H1 (cell line): Measurements from ENCODE around the gene WASF3. TPM values are rescaled to one million over a fixed set of nuclear protein-coding genes. Genes with fewer than 3 reads are reported as not detected.

Experiments
- CTCF ChIA-PET: fragments of 300-600 bp; sonication (Branson Sonifier 250); formaldehyde crosslinking; loops from one replicate; lab custom pipeline; 2021; ENCODE audit not compliant: partially characterized antibody; lab: Charles Lee
- POLR2A ChIA-PET: fragments of 300-600 bp; sonication (Branson Sonifier 250); formaldehyde crosslinking; loops from one replicate; lab custom pipeline; 2021; ENCODE audit warnings: inconsistent platforms; ENCODE audit not compliant: partially characterized antibody; lab: Charles Lee
- DNase-seq, 2 experiments: peaks; one replicate each; pipeline versions ENCODE4 v3.0.0 to v3.0.0-alpha.2; 2010 to 2022; ENCODE audit warnings: low spot score in 2 of 2, low read depth in 1 of 2, mixed read lengths in 1 of 2
- FAIRE-seq: peaks from 2 replicates; lab custom pipeline; 2011; peaks lifted over from hg19 to GRCh38; lab: Jason Lieb, UNC
- H2AFZ ChIP-seq: 2 replicates; pipeline ENCODE4 v1.8.1; 2012; ENCODE audit warnings: low read length, inconsistent platforms
- H2AK5ac ChIP-seq: 2 replicates; pipeline ENCODE4 v1.6.1; 2013; ENCODE audit warnings: low read depth, low read length
- H2BK120ac ChIP-seq: replicated peaks from 2 replicates; pipeline ENCODE3; 2013; ENCODE audit warnings: low read depth, low read length, inconsistent platforms
- H2BK12ac ChIP-seq: 2 replicates; pipeline ENCODE4 v1.6.1; 2013; ENCODE audit warnings: low read depth, low read length
- H2BK15ac ChIP-seq: 2 replicates; pipeline ENCODE4 v1.6.1; 2013; ENCODE audit warnings: low read length
- H2BK20ac ChIP-seq: 2 replicates; pipeline ENCODE4 v1.6.1; 2013; ENCODE audit warnings: low read length
- H2BK5ac ChIP-seq: 2 replicates; pipeline ENCODE4 v1.6.1; 2013; ENCODE audit warnings: low read depth, low read length
- H3K14ac ChIP-seq: 2 replicates; pipeline ENCODE4 v1.6.1; 2013; ENCODE audit warnings: inconsistent platforms; ENCODE audit not compliant: insufficient read length
- H3K18ac ChIP-seq: 2 replicates; pipeline ENCODE4 v1.6.1; 2013; ENCODE audit warnings: low read length; ENCODE audit errors: extremely low read depth
- H3K23ac ChIP-seq: 2 replicates; pipeline ENCODE4 v1.6.1; 2013; ENCODE audit warnings: inconsistent platforms; ENCODE audit not compliant: insufficient read length
- H3K23me2 ChIP-seq: 2 replicates; pipeline ENCODE4 v1.6.1; 2013; ENCODE audit warnings: low read depth, low read length
- H3K27ac ChIP-seq: 2 replicates; pipeline ENCODE4 v1.6.1; 2011; ENCODE audit warnings: low read depth, low read length, inconsistent platforms
- H3K27me3 ChIP-seq, 4 experiments: replicated peaks in 1 of 4; 1 replicate in 1 of 4; 2 replicates in 3 of 4; pipeline versions ENCODE4 v1.6.1 to v1.8.1; 2011 to 2013; ENCODE audit warnings: low read length in 3 of 4, mild to moderate bottlenecking in 3 of 4, inconsistent platforms in 2 of 4, mixed read lengths in 2 of 4, moderate library complexity in 1 of 4; ENCODE audit not compliant: control insufficient read depth in 3 of 4, insufficient read depth in 3 of 4; ENCODE audit errors: extremely low read depth in 1 of 4
- H3K36me3 ChIP-seq, 4 experiments: 2 replicates each; pipeline versions ENCODE4 v1.6.1 to v1.8.1; 2011 to 2013; ENCODE audit warnings: mild to moderate bottlenecking in 4 of 4, low read length in 3 of 4, moderate library complexity in 2 of 4, control low read depth in 1 of 4, inconsistent platforms in 1 of 4; ENCODE audit not compliant: insufficient read depth in 4 of 4, control insufficient read depth in 2 of 4
- H3K4ac ChIP-seq: replicated peaks from 2 replicates; pipeline ENCODE3; 2013; ENCODE audit warnings: low read length, low read depth, mixed read lengths, inconsistent platforms; ENCODE audit not compliant: insufficient read length
- H3K4me1 ChIP-seq, 4 experiments: replicated peaks in 1 of 4; 1 replicate in 1 of 4; 2 replicates in 3 of 4; pipeline versions ENCODE4 v1.6.1 to v1.8.1; 2011 to 2013; ENCODE audit warnings: low read length in 3 of 4, inconsistent platforms in 2 of 4, mixed read lengths in 1 of 4; ENCODE audit not compliant: insufficient read depth in 4 of 4, control insufficient read depth in 3 of 4
- H3K4me2 ChIP-seq, 2 experiments: 2 replicates each; pipeline versions ENCODE4 v1.6.1 to v1.8.1; 2011 to 2013; ENCODE audit warnings: low read depth in 2 of 2, low read length in 2 of 2, control low read depth in 1 of 2, inconsistent platforms in 1 of 2, mild to moderate bottlenecking in 1 of 2; ENCODE audit not compliant: insufficient read depth in 1 of 2
- H3K4me3 ChIP-seq, 4 experiments: fragments of 200-600, 300-600 bp in 1 of 4; sonication (generic), shearing (Covaris generic), sonication (Bioruptor Twin) in 1 of 4; 2 replicates each; pipeline versions ENCODE4 v1.5.1 to v1.8.1; 2011 to 2016; ENCODE audit warnings: low read length in 4 of 4, low read depth in 3 of 4, control low read depth in 2 of 4, inconsistent platforms in 2 of 4, mild to moderate bottlenecking in 2 of 4, mixed read lengths in 1 of 4, moderate library complexity in 1 of 4; ENCODE audit not compliant: insufficient read depth in 2 of 4; ENCODE audit errors: extremely low read depth in 1 of 4
- H3K56ac ChIP-seq: replicated peaks from 2 replicates; pipeline ENCODE3; 2013; ENCODE audit warnings: low read depth, mild to moderate bottlenecking, mixed read lengths, low read length, inconsistent platforms; ENCODE audit not compliant: insufficient read length
- H3K79me1 ChIP-seq: 2 replicates; pipeline ENCODE4 v1.6.1; 2013; ENCODE audit warnings: low read depth, low read length, control low read depth
- H3K79me2 ChIP-seq, 2 experiments: 2 replicates each; pipeline versions ENCODE4 v1.6.1 to v1.8.1; 2012 to 2013; ENCODE audit warnings: low read length in 2 of 2, mild to moderate bottlenecking in 2 of 2, inconsistent platforms in 1 of 2; ENCODE audit not compliant: insufficient read depth in 2 of 2, control insufficient read depth in 1 of 2
- H3K9ac ChIP-seq, 4 experiments: replicated peaks in 1 of 4; 1 replicate in 1 of 4; 2 replicates in 3 of 4; pipeline versions ENCODE4 v1.6.1 to v1.8.1; 2011 to 2013; ENCODE audit warnings: low read depth in 3 of 4, low read length in 3 of 4, control low read depth in 2 of 4, mild to moderate bottlenecking in 2 of 4, moderate library complexity in 2 of 4, inconsistent platforms in 1 of 4; ENCODE audit errors: extremely low read depth in 1 of 4
- H3K9me3 ChIP-seq, 2 experiments: 2 replicates each; pipeline versions ENCODE4 v1.6.1 to v1.8.1; 2012 to 2013; ENCODE audit warnings: mild to moderate bottlenecking in 2 of 2, moderate library complexity in 2 of 2, control low read depth in 1 of 2, inconsistent platforms in 1 of 2, low read depth in 1 of 2, low read length in 1 of 2, mixed read lengths in 1 of 2; ENCODE audit not compliant: insufficient read depth in 2 of 2
- H4K20me1 ChIP-seq, 2 experiments: replicated peaks in 1 of 2; 2 replicates each; pipeline versions ENCODE3 to v1.8.1; 2011 to 2013; ENCODE audit warnings: inconsistent platforms in 2 of 2, low read length in 2 of 2, mild to moderate bottlenecking in 1 of 2; ENCODE audit not compliant: insufficient read depth in 2 of 2, control insufficient read depth in 1 of 2
- H4K5ac ChIP-seq: 2 replicates; pipeline ENCODE4 v1.6.1; 2013; ENCODE audit warnings: low read length, low read depth, mixed read lengths, inconsistent platforms; ENCODE audit not compliant: insufficient read length
- H4K8ac ChIP-seq: 2 replicates; pipeline ENCODE4 v1.8.0; 2013; ENCODE audit warnings: mild to moderate bottlenecking, moderate library complexity, low read length, inconsistent platforms; ENCODE audit not compliant: insufficient read depth; ENCODE audit errors: extremely low read depth
- H4K91ac ChIP-seq: replicated peaks from 2 replicates; pipeline ENCODE3; 2013; ENCODE audit warnings: low read length, mixed read lengths, inconsistent platforms; ENCODE audit not compliant: insufficient read length
- FOSL1 ChIP-seq: IDR thresholded peaks from 2 replicates; pipeline ENCODE4 v1.6.1; 2011; ENCODE audit warnings: mild to moderate bottlenecking, low read depth, low read length, moderate library complexity; ENCODE audit not compliant: insufficient read depth
- MAFK ChIP-seq: IDR thresholded peaks from 2 replicates; pipeline ENCODE4 v1.6.1; 2012; ENCODE audit warnings: low read depth, mild to moderate bottlenecking, improper control_type of control experiment, low read length
- PHF8 ChIP-seq: fragments of 200-600 bp; sonication (generic); conservative IDR thresholded peaks from 2 replicates; pipeline ENCODE4 v1.7.1; 2012; ENCODE audit warnings: low read depth, mild to moderate bottlenecking, inconsistent platforms, low read length, moderate library complexity
- RNF2 ChIP-seq: fragments of 200-900, 300-1000 bp; sonication (generic); IDR thresholded peaks from 2 replicates; pipeline ENCODE4 v1.7.1; 2016; ENCODE audit warnings: borderline replicate concordance, low read depth, mild to moderate bottlenecking, antibody characterized with exemption, low read length; ENCODE audit not compliant: poor library complexity, severe bottlenecking; ENCODE audit errors: missing control alignments
- RXRA ChIP-seq: IDR thresholded peaks from 2 replicates; pipeline ENCODE4 v1.6.1; 2011; ENCODE audit warnings: low read depth, mild to moderate bottlenecking, low read length, moderate library complexity; ENCODE audit not compliant: insufficient read depth
- SP2 ChIP-seq: IDR thresholded peaks from 2 replicates; pipeline ENCODE4 v1.6.1; 2012; ENCODE audit warnings: mild to moderate bottlenecking, low read length, inconsistent platforms
- WGBS, 2 experiments: shearing (Covaris generic) in 1 of 2; methylation state at CpG; one replicate each; pipeline versions ENCODE4 v1.1.6 to v1.1.7; 2013 to 2015; ENCODE audit warnings: low lambda C conversion rate in 2 of 2, mixed read lengths in 2 of 2, inconsistent platforms in 1 of 2, low coverage in 1 of 2, missing lambda C conversion rate in 1 of 2; ENCODE audit not compliant: insufficient replicate concordance in 2 of 2, insufficient coverage in 1 of 2, insufficient read length in 1 of 2; ENCODE audit errors: extremely low coverage in 1 of 2, missing lambda C conversion rate in 1 of 2; 5-methylcytosine and 5-hydroxymethylcytosine counted together
- polyA plus RNA-seq, 7 experiments: library from polyadenylated mRNA; depleted of rRNA in 3 of 7; stranded (reverse) in 5 of 7; unstranded in 2 of 7; fragments of >200 nt in 5 of 7; fragments of 200-250 nt in 2 of 7; gene quantifications; 1 replicate in 5 of 7; 2 replicates in 1 of 7; 4 replicates in 1 of 7; pipeline versions ENCODE4 v1.2.1 to v1.2.3, GENCODE V29; 2011 to 2013; ENCODE audit warnings: missing spikeins in 2 of 7, mixed read lengths in 2 of 7
- total RNA-seq: library from RNA; stranded (reverse); fragmentation: NEBNext Ultra II Directional; extraction: Animal tissue kit (Norgen Biotek cat#: 25700); gene quantifications from 2 replicates; pipeline ENCODE4 v1.2.1, GENCODE V29; 2021
- TF ChIP-seq, protein P1 (sequence below), 3 experiments: IDR thresholded peaks; 1 replicate in 2 of 3; 2 replicates in 1 of 3; pipeline versions ENCODE4 v1.5.1 to v1.6.1; 2011; ENCODE audit warnings: low read length in 3 of 3, mild to moderate bottlenecking in 3 of 3, inconsistent platforms in 2 of 3, low read depth in 1 of 3, moderate library complexity in 1 of 3; ENCODE audit not compliant: insufficient read depth in 1 of 3; ENCODE audit errors: control extremely low read depth in 1 of 3
- TF ChIP-seq, protein P2 (sequence below): IDR thresholded peaks from 2 replicates; pipeline ENCODE4 v1.6.1; 2012; ENCODE audit warnings: inconsistent platforms
- TF ChIP-seq, protein P3 (sequence below): IDR thresholded peaks from 2 replicates; pipeline ENCODE4 v1.6.1; 2011; ENCODE audit warnings: low read depth, mild to moderate bottlenecking, low read length; ENCODE audit not compliant: insufficient read depth

The WASF3 gene
- total and polyA plus RNA-seq, 2 of the 8 experiments (the other 6 are each of a cell fraction or from before 2014, with no cell fraction given), result 18.7 to 39.8 TPM

- no peak overlapping the region for H2BK15ac ChIP-seq
- H2AK5ac ChIP-seq, result no peak overlapping the region
- H4K20me1 ChIP-seq, result peaks cover 1 to 11% of the 10 kb centered on the region in 2 experiments
- H2BK120ac ChIP-seq, result no peak overlapping the region
- H2AFZ ChIP-seq, result no peak overlapping the region
- H3K4ac ChIP-seq, result no peak overlapping the region
- H3K4me1 ChIP-seq, result peaks cover 0 to 3% (median 0%) of the 10 kb centered on the region in 4 experiments; a peak in 2 of 7 replicates
- H3K9ac ChIP-seq, result no peak overlapping the region
- H3K18ac ChIP-seq, result no peak overlapping the region
- no peak overlapping the region for H3K23ac ChIP-seq
- peaks cover 0 to 58% of the 10 kb centered on the region in 2 experiments; a peak in 2 of 4 replicates for H3K79me2 ChIP-seq
- H4K5ac ChIP-seq, result no peak overlapping the region
- peaks cover 2% of the 10 kb centered on the region; the same call in 1 of the 2 replicates for H3K79me1 ChIP-seq
- CTCF ChIA-PET, result interaction anchor here (1.5 kb wide), 1 partner anchor 12 kb away, joined by 5 read pairs; no protein-coding TSS in a partner anchor
- H3K27me3 ChIP-seq, result peaks cover 0 to 1% (median 0%) of the 10 kb centered on the region in 4 experiments; a peak in 1 of 7 replicates
- H2BK20ac ChIP-seq, result no peak overlapping the region
- 92% methylated on average over 1 of the region's 1 CpG; no CpG with 5 or more reads in 1 of the 2 experiments for WGBS, 2 experiments
- H3K27ac ChIP-seq, result no peak overlapping the region
- FAIRE-seq (no peak), DNase-seq (no peak)
- peaks cover 0 to 4% of the 10 kb centered on the region in 2 experiments; a peak in 1 of 4 replicates for H3K9me3 ChIP-seq
- no peak overlapping the region for H3K4me2 ChIP-seq
- H3K36me3 ChIP-seq, result no peaks in the 10 kb centered on the region
- POLR2A ChIA-PET, result no interaction called here
- H2BK12ac ChIP-seq, result no peak overlapping the region
- no peak overlapping the region for H2BK5ac ChIP-seq
- H4K8ac ChIP-seq, result no peak overlapping the region
- no peak overlapping the region for H3K4me3 ChIP-seq
- H3K23me2 ChIP-seq, result no peaks in the 10 kb centered on the region; the same call in 1 of the 2 replicates
- no peak overlapping the region for H3K56ac ChIP-seq
- H3K14ac ChIP-seq, result no peak overlapping the region
- H4K91ac ChIP-seq, result no peak overlapping the region
- TF ChIP-seq FOSL1 (no peak), PHF8 (no peak), RNF2 (no peak), SP2 (no peak), MAFK (no peak), RXRA (no peak)
- TF ChIP-seq, protein P1, sequence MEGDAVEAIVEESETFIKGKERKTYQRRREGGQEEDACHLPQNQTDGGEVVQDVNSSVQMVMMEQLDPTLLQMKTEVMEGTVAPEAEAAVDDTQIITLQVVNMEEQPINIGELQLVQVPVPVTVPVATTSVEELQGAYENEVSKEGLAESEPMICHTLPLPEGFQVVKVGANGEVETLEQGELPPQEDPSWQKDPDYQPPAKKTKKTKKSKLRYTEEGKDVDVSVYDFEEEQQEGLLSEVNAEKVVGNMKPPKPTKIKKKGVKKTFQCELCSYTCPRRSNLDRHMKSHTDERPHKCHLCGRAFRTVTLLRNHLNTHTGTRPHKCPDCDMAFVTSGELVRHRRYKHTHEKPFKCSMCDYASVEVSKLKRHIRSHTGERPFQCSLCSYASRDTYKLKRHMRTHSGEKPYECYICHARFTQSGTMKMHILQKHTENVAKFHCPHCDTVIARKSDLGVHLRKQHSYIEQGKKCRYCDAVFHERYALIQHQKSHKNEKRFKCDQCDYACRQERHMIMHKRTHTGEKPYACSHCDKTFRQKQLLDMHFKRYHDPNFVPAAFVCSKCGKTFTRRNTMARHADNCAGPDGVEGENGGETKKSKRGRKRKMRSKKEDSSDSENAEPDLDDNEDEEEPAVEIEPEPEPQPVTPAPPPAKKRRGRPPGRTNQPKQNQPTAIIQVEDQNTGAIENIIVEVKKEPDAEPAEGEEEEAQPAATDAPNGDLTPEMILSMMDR (IDR thresholded peaks at IDR 0.05; ENCODE audit: control extremely low read depth in 1 of 3, insufficient read depth in 1 of 3, low read depth in 1 of 3, low read length in 3 of 3), result no peak
- TF ChIP-seq, protein P2, sequence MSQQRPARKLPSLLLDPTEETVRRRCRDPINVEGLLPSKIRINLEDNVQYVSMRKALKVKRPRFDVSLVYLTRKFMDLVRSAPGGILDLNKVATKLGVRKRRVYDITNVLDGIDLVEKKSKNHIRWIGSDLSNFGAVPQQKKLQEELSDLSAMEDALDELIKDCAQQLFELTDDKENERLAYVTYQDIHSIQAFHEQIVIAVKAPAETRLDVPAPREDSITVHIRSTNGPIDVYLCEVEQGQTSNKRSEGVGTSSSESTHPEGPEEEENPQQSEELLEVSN, result no peak
- TF ChIP-seq, protein P3, sequence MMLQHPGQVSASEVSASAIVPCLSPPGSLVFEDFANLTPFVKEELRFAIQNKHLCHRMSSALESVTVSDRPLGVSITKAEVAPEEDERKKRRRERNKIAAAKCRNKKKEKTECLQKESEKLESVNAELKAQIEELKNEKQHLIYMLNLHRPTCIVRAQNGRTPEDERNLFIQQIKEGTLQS, result no peak
Measured at GRCh38 chr13:26593661-26594060, 36.2 kb downstream of the WASF3 start.
